ENCODE data around the gene LRRC75A. TPM values are rescaled to one million over a fixed set of nuclear protein-coding genes. Genes with fewer than 3 reads are reported as not detected.

LRRC75A gene
- total RNA-seq, 1 donor from 2014 or later: 1.7 TPM

DNA sequence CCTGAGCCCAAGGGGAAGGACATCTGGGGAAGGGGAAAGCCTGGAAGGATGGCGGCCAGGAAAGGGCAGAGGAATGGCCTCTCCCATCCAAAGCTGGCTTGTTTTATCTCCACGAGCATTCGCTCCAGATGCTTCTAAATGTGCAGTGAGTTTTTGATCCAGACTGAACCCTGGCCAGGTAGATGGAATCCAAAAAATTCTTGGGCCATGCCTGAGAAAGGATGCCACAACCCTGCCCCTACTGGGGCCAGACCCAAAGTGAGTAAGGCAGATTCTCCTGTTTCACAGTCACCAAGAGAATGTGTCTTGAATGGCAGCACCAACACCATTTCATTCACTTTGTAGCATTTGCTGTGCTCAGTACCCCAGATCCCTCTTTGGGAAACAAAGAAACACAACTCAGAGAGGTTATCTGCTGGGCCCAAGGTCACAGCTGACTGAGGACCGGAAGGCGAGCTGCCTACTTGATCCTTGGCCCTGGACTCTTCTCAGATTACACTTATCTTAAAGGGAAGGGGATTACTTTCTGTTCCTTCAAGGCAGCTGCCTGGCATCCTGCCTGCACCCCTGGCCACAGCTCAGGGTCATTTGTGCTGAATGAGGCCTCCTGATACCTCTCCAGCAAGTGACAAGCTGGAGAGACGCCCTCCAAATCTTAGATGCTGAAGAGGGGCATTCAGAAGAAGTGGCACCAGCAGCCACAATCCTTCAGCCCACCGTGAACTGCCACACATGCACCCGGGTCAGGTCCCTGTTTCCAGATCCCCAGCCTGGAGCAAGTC, 3.6 kb downstream of the LRRC75A start:
- Histone ChIP-seq H3K36me3 (no peaks in the 10 kb centered on the region), H3K9me3 (no peaks in the 10 kb centered on the region), H3K27me3 (no peaks in the 10 kb centered on the region), H3K4me3 (no peak overlapping the region), H3K27ac (no peak overlapping the region), H3K4me1 (peaks cover 45% of the 10 kb centered on the region)
- DNase-seq (ENCODE audit: extremely low spot score in 2 of 2): no peak
- intact Hi-C loops (cut with DNase I): no loop called here
- TF ChIP-seq, protein P1, sequence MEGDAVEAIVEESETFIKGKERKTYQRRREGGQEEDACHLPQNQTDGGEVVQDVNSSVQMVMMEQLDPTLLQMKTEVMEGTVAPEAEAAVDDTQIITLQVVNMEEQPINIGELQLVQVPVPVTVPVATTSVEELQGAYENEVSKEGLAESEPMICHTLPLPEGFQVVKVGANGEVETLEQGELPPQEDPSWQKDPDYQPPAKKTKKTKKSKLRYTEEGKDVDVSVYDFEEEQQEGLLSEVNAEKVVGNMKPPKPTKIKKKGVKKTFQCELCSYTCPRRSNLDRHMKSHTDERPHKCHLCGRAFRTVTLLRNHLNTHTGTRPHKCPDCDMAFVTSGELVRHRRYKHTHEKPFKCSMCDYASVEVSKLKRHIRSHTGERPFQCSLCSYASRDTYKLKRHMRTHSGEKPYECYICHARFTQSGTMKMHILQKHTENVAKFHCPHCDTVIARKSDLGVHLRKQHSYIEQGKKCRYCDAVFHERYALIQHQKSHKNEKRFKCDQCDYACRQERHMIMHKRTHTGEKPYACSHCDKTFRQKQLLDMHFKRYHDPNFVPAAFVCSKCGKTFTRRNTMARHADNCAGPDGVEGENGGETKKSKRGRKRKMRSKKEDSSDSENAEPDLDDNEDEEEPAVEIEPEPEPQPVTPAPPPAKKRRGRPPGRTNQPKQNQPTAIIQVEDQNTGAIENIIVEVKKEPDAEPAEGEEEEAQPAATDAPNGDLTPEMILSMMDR (IDR thresholded peaks at IDR 0.05): no peak
- TF ChIP-seq POLR2AphosphoS5 (IDR thresholded peaks at IDR 0.05; ENCODE audit: insufficient read depth in 1 of 2, low read depth in 1 of 2): no peak
- TF ChIP-seq POLR2A (IDR thresholded peaks at IDR 0.05): no peak

DNA sequence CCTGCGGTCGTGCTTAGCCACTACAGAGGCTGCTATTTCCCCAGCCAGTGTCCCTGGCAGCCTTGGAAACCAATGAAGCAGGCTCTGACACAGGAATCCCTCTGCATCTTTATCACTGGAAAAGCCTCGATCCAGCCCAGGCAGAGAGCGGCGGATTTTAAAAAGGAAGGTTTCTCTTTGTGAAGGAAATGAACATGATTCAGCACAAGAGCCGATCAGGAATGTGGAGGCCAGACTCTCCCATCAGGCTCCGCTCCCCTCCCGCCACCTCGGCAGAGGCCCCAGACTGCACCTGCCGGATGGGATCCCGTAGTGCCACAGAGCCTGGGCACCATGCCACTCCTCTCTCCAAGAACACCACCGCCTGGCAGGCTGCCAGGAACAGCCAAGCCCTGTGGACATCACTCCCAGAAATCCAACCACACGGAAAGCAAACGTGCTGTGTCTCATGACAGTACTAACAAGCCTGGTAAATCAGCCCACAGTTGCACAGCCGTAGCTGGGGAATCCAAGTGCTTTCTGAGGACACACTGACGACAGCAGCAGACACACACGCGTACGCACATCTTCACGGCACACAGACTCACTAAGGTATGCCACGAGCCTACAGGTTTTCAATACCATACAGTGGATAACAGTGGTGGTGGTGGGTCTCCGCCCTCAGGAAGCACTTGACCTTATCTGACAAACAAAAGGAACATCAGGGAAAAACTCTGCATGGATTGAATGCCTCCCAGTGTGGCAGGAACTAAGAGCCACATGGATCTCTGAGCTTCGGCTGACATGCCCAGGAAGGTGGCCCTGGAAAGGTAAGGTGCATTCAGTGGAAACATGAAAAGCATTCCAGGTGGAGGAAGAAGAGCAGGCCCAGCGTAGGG, 5.4 kb downstream of the LRRC75A start:
- no peak for DNase-seq (ENCODE audit: extremely low spot score in 2 of 2)
- TF ChIP-seq POLR2A (IDR thresholded peaks at IDR 0.05): no peak
- TF ChIP-seq POLR2AphosphoS5 (IDR thresholded peaks at IDR 0.05; ENCODE audit: insufficient read depth in 1 of 2, low read depth in 1 of 2): peak in 1 of 2 donors; percentile 80
- peak overlapping the region; percentile 16 to 17 for H3K4me3 ChIP-seq
- H3K9me3 ChIP-seq: no peaks in the 10 kb centered on the region
- peaks cover 38% of the 10 kb centered on the region for H3K4me1 ChIP-seq
- no peaks in the 10 kb centered on the region for H3K36me3 ChIP-seq
- intact Hi-C loops (cut with DNase I): no loop called here
- H3K27me3 ChIP-seq: no peaks in the 10 kb centered on the region
- peak overlapping the region; percentile 87 for H3K27ac ChIP-seq

GRCh38 chr17:16484445-16485175, 7.4 kb downstream of the LRRC75A start:
- intact Hi-C loops (cut with DNase I): no loop called here
- H3K4me3 ChIP-seq: peak overlapping the region; percentile 31 to 38
- H3K27ac ChIP-seq: peak overlapping the region; percentile 87
- H3K9me3 ChIP-seq: no peaks in the 10 kb centered on the region
- TF ChIP-seq, protein P1 (IDR thresholded peaks at IDR 0.05): no peak
- TF ChIP-seq POLR2AphosphoS5 (IDR thresholded peaks at IDR 0.05; ENCODE audit: insufficient read depth in 1 of 2, low read depth in 1 of 2) (peak in 1 of 2 donors; percentile 18), POLR2A (IDR thresholded peaks at IDR 0.05) (no peak)
- DNase-seq (ENCODE audit: extremely low spot score in 2 of 2): no peak
- no peaks in the 10 kb centered on the region for H3K27me3 ChIP-seq
- H3K36me3 ChIP-seq: no peaks in the 10 kb centered on the region
- H3K4me1 ChIP-seq: peaks cover 26% of the 10 kb centered on the region

DNA sequence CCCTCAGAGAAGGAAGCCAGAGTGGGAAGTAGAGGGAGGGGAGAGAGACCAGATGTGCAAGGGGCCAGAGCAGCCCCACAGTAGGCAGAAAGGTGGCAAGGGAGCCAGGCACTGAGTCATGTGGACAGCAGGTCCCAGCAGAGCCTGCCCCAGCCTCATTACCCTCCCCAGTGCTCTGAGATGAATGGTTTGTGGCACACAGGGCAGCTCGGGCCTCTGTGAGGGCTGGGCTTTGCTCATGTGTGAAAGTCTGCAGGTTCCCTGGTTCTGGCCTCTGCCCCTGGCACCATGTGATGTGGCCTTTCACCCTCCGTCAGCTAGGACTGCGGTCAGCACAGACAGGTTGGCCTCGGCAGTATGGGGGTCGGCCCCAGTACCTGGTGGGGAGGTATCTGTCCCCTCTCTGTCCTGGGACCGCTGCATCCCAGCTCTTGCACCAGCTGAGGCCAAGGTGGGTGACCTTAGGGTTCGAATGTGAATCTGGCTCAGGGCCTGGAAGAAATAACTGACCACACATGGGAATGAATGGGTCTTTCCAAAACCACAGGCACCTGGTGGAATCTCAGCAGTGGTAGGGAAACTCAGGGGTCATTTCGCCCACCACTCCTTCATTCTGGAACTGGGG, 8.9 kb downstream of the LRRC75A start:
- Histone ChIP-seq H3K36me3 (no peaks in the 10 kb centered on the region), H3K9me3 (no peaks in the 10 kb centered on the region), H3K27me3 (no peaks in the 10 kb centered on the region), H3K27ac (no peak overlapping the region), H3K4me3 (no peak overlapping the region), H3K4me1 (peaks cover 41% of the 10 kb centered on the region)
- intact Hi-C loops (cut with DNase I): no loop called here
- DNase-seq (ENCODE audit: extremely low spot score in 2 of 2): no peak
- TF ChIP-seq POLR2A (IDR thresholded peaks at IDR 0.05): no peak
- TF ChIP-seq, protein P1 (IDR thresholded peaks at IDR 0.05): no peak
- TF ChIP-seq POLR2AphosphoS5 (IDR thresholded peaks at IDR 0.05; ENCODE audit: insufficient read depth in 1 of 2, low read depth in 1 of 2): no peak

GRCh38 chr17:16482253-16482652, 9.7 kb downstream of the LRRC75A start:
- no peaks in the 10 kb centered on the region for H3K36me3 ChIP-seq
- H3K27me3 ChIP-seq: no peaks in the 10 kb centered on the region
- intact Hi-C loops (cut with DNase I): no loop called here
- no peaks in the 10 kb centered on the region for H3K9me3 ChIP-seq
- no peak for TF ChIP-seq POLR2A (IDR thresholded peaks at IDR 0.05)
- no peak for TF ChIP-seq POLR2AphosphoS5 (IDR thresholded peaks at IDR 0.05; ENCODE audit: insufficient read depth in 1 of 2, low read depth in 1 of 2)
- TF ChIP-seq, protein P1 (IDR thresholded peaks at IDR 0.05): no peak
- no peak for DNase-seq (ENCODE audit: extremely low spot score in 2 of 2)
- no peak overlapping the region for H3K4me3 ChIP-seq
- peaks cover 49% of the 10 kb centered on the region for H3K4me1 ChIP-seq
- H3K27ac ChIP-seq: no peak overlapping the region

All from vagina (tissue), 2 donors.